Motor neuron (in vitro differentiated cells): Measurements from ENCODE around the gene PRSS35. TPM values are rescaled to one million over a fixed set of nuclear protein-coding genes. Genes with fewer than 3 reads are reported as not detected.

Experiments
- ATAC-seq, 8 experiments: fragments of 200-7000 bp; cut with Tn5 transposase; replicated peaks in 6 of 8; 2 replicates each; pipeline ENCODE4 v1.8.0; 2021; ENCODE audit warnings: mild to moderate bottlenecking in 8 of 8, moderate library complexity in 8 of 8
- H3K27ac ChIP-seq, 2 donors: fragments of 250-450 bp; sonication (Bioruptor Pico); 2 replicates each; pipeline ENCODE4 v1.9.0; 2021; ENCODE audit warnings: antibody characterized with exemption in 2 of 2, mild to moderate bottlenecking in 2 of 2, moderate library complexity in 1 of 2
- H3K4me1 ChIP-seq, 2 donors: fragments of 250-450 bp; sonication (Bioruptor Pico); replicated peaks in 1 of 2; 2 replicates each; pipeline ENCODE4 v1.6.1; 2021; ENCODE audit warnings: antibody characterized with exemption in 2 of 2, mild to moderate bottlenecking in 2 of 2, moderate library complexity in 1 of 2
- H3K4me3 ChIP-seq, 5 donors: fragments of 250-450 bp; sonication (Bioruptor Pico); 2 replicates each; pipeline ENCODE4 v1.9.0; 2021; ENCODE audit warnings: antibody characterized with exemption in 5 of 5, mild to moderate bottlenecking in 5 of 5, moderate library complexity in 4 of 5
- WGBS, 10 experiments: fragments of 450-650 bp; shearing (Covaris generic); methylation state at CpG; one replicate each; pipeline ENCODE4 v1.0.0; 2022; 5-methylcytosine and 5-hydroxymethylcytosine counted together
- in situ Hi-C, 9 experiments: fragments of 400-800 bp; cut with MboI; loops; one replicate each; pipeline ENCODE4 v1.15.0; 2021; ENCODE audit warnings: low sequenced_read_pairs in 9 of 9, low pct_unique_long_range_greater_than_20kb in 2 of 9; ENCODE audit not compliant: unreplicated experiment in 9 of 9
- total RNA-seq, 8 experiments: library from RNA; unstranded; fragments of 300-600 nt; gene quantifications; 2 replicates each; pipeline versions ENCODE4 v1.2.3 to v1.2.4, GENCODE V29; 2022

The PRSS35 gene
- total RNA-seq, 8 experiments from 2014 or later: 0.21 to 22.5 (median 1.8) TPM

- ATAC-seq: no peak
- in situ Hi-C loops: no loop called here
- Histone ChIP-seq H3K27ac (no peak overlapping the region), H3K4me3 (no peak overlapping the region), H3K4me1 (peaks cover 4 to 10% of the 10 kb centered on the region in 2 donors)
- WGBS, 10 experiments: 29 to 100% (median 80%) methylated on average over 1 to 2 of the region's 2 CpGs; no CpG with 5 or more reads in 3 of the 10 experiments
Observed at GRCh38 chr6:83488448-83488847, 23.9 kb upstream of the PRSS35 start.

- ATAC-seq: no peak
- in situ Hi-C loops: no loop called here
- H3K27ac ChIP-seq: no peak overlapping the region
- H3K4me3 ChIP-seq: no peak overlapping the region
- H3K4me1 ChIP-seq: peaks cover 4 to 10% of the 10 kb centered on the region in 2 donors
- WGBS, 10 experiments: 0 to 100% (median 92%) methylated on average over 1 to 4 of the region's 4 CpGs; no CpG with 5 or more reads in 2 of the 10 experiments
Observed at GRCh38 chr6:83488861-83489260, 23.5 kb upstream of the PRSS35 start.

GRCh38 chr6:83490217-83490807, 22.0 kb upstream of the PRSS35 start:
- peak in 4 of 8 experiments; percentile 79 to 99 (median 94) for ATAC-seq
- WGBS, 10 experiments: 0 to 50% (median 30%) methylated on average over 1 to 2 of the region's 2 CpGs; no CpG with 5 or more reads in 3 of the 10 experiments
- H3K4me1 ChIP-seq: peaks cover 4 to 10% of the 10 kb centered on the region in 2 donors

DNA sequence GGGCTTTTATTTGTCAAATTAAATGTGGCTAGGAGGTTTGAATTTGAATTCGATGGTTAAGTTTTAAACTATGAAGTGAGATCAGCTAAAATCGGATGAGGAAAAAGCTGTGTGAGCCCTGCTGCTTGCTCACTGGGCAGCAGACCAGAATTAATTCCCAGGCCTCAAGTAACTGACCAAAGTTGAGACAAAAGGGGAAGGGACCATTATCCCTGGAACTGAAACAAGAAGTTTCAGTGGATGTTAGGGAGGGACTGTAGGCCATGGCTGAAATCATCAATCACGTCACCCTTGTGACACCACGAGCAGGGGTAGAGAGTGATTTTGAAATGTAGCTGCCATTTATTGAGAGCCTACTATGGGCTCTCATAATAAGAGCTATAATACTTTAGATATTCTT, 7.0 kb upstream of the PRSS35 start:
- H3K4me3 ChIP-seq: no peak overlapping the region
- peak in 5 of 8 experiments; percentile 42 to 82 (median 62) for ATAC-seq
- no peak overlapping the region for H3K27ac ChIP-seq
- 0 to 75% (median 36%) methylated on average over 1 to 4 of the region's 4 CpGs; no CpG with 5 or more reads in 1 of the 10 experiments for WGBS, 10 experiments
- in situ Hi-C loops: loop anchor here in 8 of 9 experiments (25.0 kb wide), 4 partner anchors 93 to 443 kb away; partner anchors contain the start of genes DOP1A (in 1 of the 8) and UBE3D (in 1 of the 8)
- H3K4me1 ChIP-seq: no peaks in the 10 kb centered on the region

More at GRCh38 chr6:83490217-83490807, 22.0 kb upstream of the PRSS35 start:
- Histone ChIP-seq H3K27ac (no peak overlapping the region), H3K4me3 (no peak overlapping the region)
- in situ Hi-C loops: no loop called here

GRCh38 chr6:83509441-83509840, 2.9 kb upstream of the PRSS35 start:
- Histone ChIP-seq H3K4me1 (no peaks in the 10 kb centered on the region), H3K4me3 (no peak overlapping the region), H3K27ac (no peak overlapping the region)
- ATAC-seq: no peak
- in situ Hi-C loops: loop anchor here in 8 of 9 experiments (25.0 kb wide), 4 partner anchors 97 to 447 kb away; partner anchors contain the start of genes DOP1A (in 1 of the 8) and UBE3D (in 1 of the 8)
- WGBS, 10 experiments: 60 to 100% (median 85%) methylated on average over 1 of the region's 1 CpG; no CpG with 5 or more reads in 4 of the 10 experiments

DNA sequence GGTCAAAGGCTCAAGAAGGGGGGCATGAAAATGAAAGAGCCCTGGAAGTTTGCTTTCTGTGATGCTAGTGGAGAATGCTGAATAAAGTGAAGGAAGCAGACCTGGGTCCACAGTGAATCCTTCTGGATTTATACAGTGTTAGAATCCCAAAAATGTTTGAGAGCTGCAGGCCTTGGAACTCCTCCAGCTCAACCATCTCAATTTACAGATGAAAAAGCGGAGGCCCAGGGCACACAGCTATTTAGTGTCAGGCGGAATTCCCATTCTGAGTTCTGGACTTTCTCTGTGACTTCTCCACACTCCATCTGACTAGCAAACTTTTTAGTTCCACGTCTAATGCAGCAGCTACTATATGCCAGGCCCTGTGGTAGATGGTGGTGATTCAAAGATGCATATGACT, 1.5 kb upstream of the PRSS35 start:
- Histone ChIP-seq H3K27ac (no peak overlapping the region), H3K4me1 (no peaks in the 10 kb centered on the region), H3K4me3 (no peak overlapping the region)
- ATAC-seq: no peak
- WGBS, 10 experiments: 91 to 100% (median 100%) methylated on average over 1 to 3 of the region's 3 CpGs; no CpG with 5 or more reads in 5 of the 10 experiments
- in situ Hi-C loops: loop anchor here in 8 of 9 experiments (5.0 to 25.0 kb wide), 6 partner anchors 88 to 448 kb away; partner anchors contain the start of genes DOP1A (in 1 of the 8) and UBE3D (in 1 of the 8)

GRCh38 chr6:83511266-83511665, 1.1 kb upstream of the PRSS35 start:
- ATAC-seq: no peak
- H3K4me3 ChIP-seq: no peak overlapping the region
- no peaks in the 10 kb centered on the region for H3K4me1 ChIP-seq
- H3K27ac ChIP-seq: no peak overlapping the region
- 80 to 100% (median 92%) methylated on average over 1 to 8 of the region's 8 CpGs for WGBS, 10 experiments
- in situ Hi-C loops: loop anchor here in 8 of 9 experiments (5.0 to 25.0 kb wide), 6 partner anchors 89 to 449 kb away; partner anchors contain the start of genes DOP1A (in 1 of the 8) and UBE3D (in 1 of the 8)

- no peaks in the 10 kb centered on the region for H3K4me1 ChIP-seq
- no peak overlapping the region for H3K4me3 ChIP-seq
- in situ Hi-C loops: loop anchor here in 8 of 9 experiments (5.0 to 25.0 kb wide), 6 partner anchors 92 to 452 kb away; partner anchors contain the start of genes DOP1A (in 1 of the 8) and UBE3D (in 1 of the 8)
- no peak overlapping the region for H3K27ac ChIP-seq
- WGBS, 10 experiments: 60 to 100% (median 83%) methylated on average over 1 of the region's 1 CpG; no CpG with 5 or more reads in 3 of the 10 experiments
- ATAC-seq: no peak
Observed at GRCh38 chr6:83514466-83514865, 2.1 kb downstream of the PRSS35 start.

- peak in 1 of 8 experiments; percentile 8 for ATAC-seq
- no peak overlapping the region for H3K4me3 ChIP-seq
- H3K4me1 ChIP-seq: no peaks in the 10 kb centered on the region
- no peak overlapping the region for H3K27ac ChIP-seq
- in situ Hi-C loops: loop anchor here in 8 of 9 experiments (5.0 to 25.0 kb wide), 6 partner anchors 93 to 453 kb away; partner anchors contain the start of genes DOP1A (in 1 of the 8) and UBE3D (in 1 of the 8)
- 3 to 49% (median 16%) methylated on average over 2 to 4 of the region's 4 CpGs; no CpG with 5 or more reads in 1 of the 10 experiments for WGBS, 10 experiments
Observed at GRCh38 chr6:83514866-83515466, 2.6 kb downstream of the PRSS35 start.

DNA sequence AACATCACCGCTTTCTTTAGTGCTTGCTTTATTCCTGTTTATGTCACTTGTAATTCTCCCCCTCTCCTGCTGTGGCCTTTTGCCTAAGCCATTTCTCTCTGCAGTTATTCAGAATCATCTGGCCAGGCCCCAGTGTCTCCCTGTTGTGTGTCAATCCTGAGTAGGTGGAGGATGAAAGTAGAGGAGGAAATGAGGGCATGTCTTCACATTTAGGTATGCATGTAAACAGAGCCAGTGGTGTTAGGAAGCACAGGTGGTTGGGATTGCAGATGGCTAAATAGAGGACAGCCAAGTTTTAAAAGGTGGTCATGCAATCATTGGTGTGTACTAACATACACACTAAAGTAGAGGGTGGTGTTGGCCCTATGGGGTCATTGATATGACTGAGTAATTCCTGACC, 5.2 kb downstream of the PRSS35 start:
- H3K4me3 ChIP-seq: no peak overlapping the region
- in situ Hi-C loops: loop anchor here in 8 of 9 experiments (10.0 to 25.0 kb wide), 5 partner anchors 105 to 455 kb away; partner anchors contain the start of genes DOP1A (in 1 of the 8) and UBE3D (in 1 of the 8)
- no peak for ATAC-seq
- no peaks in the 10 kb centered on the region for H3K4me1 ChIP-seq
- H3K27ac ChIP-seq: no peak overlapping the region
- WGBS, 10 experiments: 25 to 100% (median 61%) methylated on average over 1 of the region's 1 CpG; no CpG with 5 or more reads in 2 of the 10 experiments

DNA sequence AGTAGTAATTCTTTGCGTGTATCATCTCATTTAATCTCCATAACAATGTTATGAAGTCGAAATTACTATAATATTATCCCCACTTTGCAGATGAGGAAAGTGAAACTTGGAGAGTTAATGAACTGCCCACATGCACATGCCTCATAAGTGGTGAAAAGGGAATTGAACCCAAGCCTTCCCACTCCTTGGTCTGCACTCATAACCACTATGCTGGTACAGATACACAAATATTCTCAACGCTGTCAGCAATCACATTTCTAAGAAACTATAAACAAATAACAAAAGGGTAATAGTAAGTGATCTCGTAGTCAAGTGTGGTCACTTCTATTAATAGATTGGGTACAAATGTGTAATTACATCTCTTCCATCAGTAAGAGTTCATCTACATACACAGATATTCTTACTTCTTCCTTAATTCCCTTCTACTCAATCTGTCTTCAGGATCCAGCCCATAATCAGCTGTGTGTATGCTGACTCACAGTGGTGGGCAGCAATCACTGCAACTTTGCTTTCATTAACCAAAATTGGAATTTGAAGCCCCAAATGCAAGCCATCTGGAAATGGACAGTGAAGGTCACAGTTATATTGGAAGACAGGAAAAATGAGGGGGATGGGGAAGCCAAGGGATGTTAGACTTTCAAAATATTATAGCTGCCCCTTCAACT, 6.6 kb downstream of the PRSS35 start:
- Histone ChIP-seq H3K27ac (no peak overlapping the region), H3K4me1 (no peaks in the 10 kb centered on the region), H3K4me3 (no peak overlapping the region)
- in situ Hi-C loops: loop anchor here in 8 of 9 experiments (10.0 to 25.0 kb wide), 5 partner anchors 107 to 457 kb away; partner anchors contain the start of genes DOP1A (in 1 of the 8) and UBE3D (in 1 of the 8)
- WGBS, 10 experiments: 32 to 89% (median 81%) methylated on average over 1 to 4 of the region's 4 CpGs; no CpG with 5 or more reads in 1 of the 10 experiments
- peak in 3 of 8 experiments; percentile 44 to 80 (median 69) for ATAC-seq

GRCh38 chr6:83536034-83536646, 23.8 kb downstream of the PRSS35 start:
- Histone ChIP-seq H3K4me3 (no peak overlapping the region), H3K27ac (no peak overlapping the region), H3K4me1 (no peaks in the 10 kb centered on the region)
- 0 to 81% (median 56%) methylated on average over 1 to 5 of the region's 5 CpGs for WGBS, 10 experiments
- peak in 3 of 8 experiments; percentile 60 to 67 (median 66) for ATAC-seq
- in situ Hi-C loops: no loop called here
